GF-D8 (cell line): ENCODE data around the gene LTBP1.
"Not testable (repeated sequence)": the region's sequence is repeated elsewhere in the genome, so short reads cannot be mapped to it uniquely, and the experiment has no call there.

Source experiments
- DNase-seq: peaks from one replicate; lab custom pipeline; 2025; lab: John Stamatoyannopoulos, UW

The LTBP1 gene

GRCh38 chr2:32946314-32947075 is at the start of gene LTBP1:
LTBP1 (plus strand) TSS chr2:32946953; CDS start chr2:32947325, 372 bp downstream.
- no peak for DNase-seq

- no peak for DNase-seq
Observed at GRCh38 chr2:32900246-32900973, 46.3 kb upstream of the LTBP1 start.

GRCh38 chr2:32901313-32901712 is 45.4 kb upstream of the LTBP1 start:
- no peak for DNase-seq

GRCh38 chr2:32902174-32902573 is 44.6 kb upstream of the LTBP1 start:
- no peak for DNase-seq

GRCh38 chr2:32902986-32903385 is 43.8 kb upstream of the LTBP1 start:
- DNase-seq = no peak

GRCh38 chr2:32904074-32904473 is 42.7 kb upstream of the LTBP1 start:
- DNase-seq = no peak

- DNase-seq = no peak
Observed at GRCh38 chr2:32904751-32905150, 42.0 kb upstream of the LTBP1 start.

GRCh38 chr2:32905270-32905669 is 41.5 kb upstream of the LTBP1 start:
- DNase-seq = no peak

- DNase-seq = no peak
Observed at GRCh38 chr2:32910883-32911598, 35.7 kb upstream of the LTBP1 start.

- DNase-seq = no peak
Observed at GRCh38 chr2:32915694-32916093, 31.1 kb upstream of the LTBP1 start.

- no peak for DNase-seq
Observed at GRCh38 chr2:32918774-32919173, 28.0 kb upstream of the LTBP1 start.

GRCh38 chr2:32919901-32920300 is 26.9 kb upstream of the LTBP1 start:
- DNase-seq = not testable (repeated sequence)

- DNase-seq = not testable (repeated sequence)
Observed at GRCh38 chr2:32921486-32921885, 25.3 kb upstream of the LTBP1 start.

- DNase-seq = no peak
Observed at GRCh38 chr2:32922501-32922900, 24.3 kb upstream of the LTBP1 start.

- DNase-seq = no peak
Observed at GRCh38 chr2:32923109-32923508, 23.6 kb upstream of the LTBP1 start.

- no peak for DNase-seq
Observed at GRCh38 chr2:32925283-32925815, 21.4 kb upstream of the LTBP1 start.

- DNase-seq = no peak
Observed at GRCh38 chr2:32925976-32926707, 20.6 kb upstream of the LTBP1 start.

- DNase-seq = no peak
Observed at GRCh38 chr2:32926708-32927084, 20.1 kb upstream of the LTBP1 start.

- DNase-seq = no peak
Observed at GRCh38 chr2:32930436-32930835, 16.3 kb upstream of the LTBP1 start.

GRCh38 chr2:32931519-32931918 is 15.2 kb upstream of the LTBP1 start:
- DNase-seq = no peak

GRCh38 chr2:32931945-32932709 is 14.6 kb upstream of the LTBP1 start:
- DNase-seq = no peak
